HG03280 (cell line): Measurements from ENCODE around the gene MRM2.

ENCODE experiments used
- ATAC-seq: cut with Tn5 transposase; IDR thresholded peaks from one replicate; pipeline ENCODE4 v1.9.1; 2021; ENCODE audit warnings: mild to moderate bottlenecking, moderate library complexity; ENCODE audit not compliant: unreplicated experiment

The MRM2 gene

GRCh38 chr7:2208712-2209111 lies 33.3 kb downstream of the MRM2 start:
- ATAC-seq: no peak

GRCh38 chr7:2205036-2205780 lies 36.8 kb downstream of the MRM2 start:
- no peak for ATAC-seq

- ATAC-seq: no peak
Observed at GRCh38 chr7:2204446-2204845, 37.6 kb downstream of the MRM2 start.

- no peak for ATAC-seq
Observed at GRCh38 chr7:2203766-2204300, 38.2 kb downstream of the MRM2 start.

- ATAC-seq: no peak
Observed at GRCh38 chr7:2202901-2203765, 38.9 kb downstream of the MRM2 start.

DNA sequence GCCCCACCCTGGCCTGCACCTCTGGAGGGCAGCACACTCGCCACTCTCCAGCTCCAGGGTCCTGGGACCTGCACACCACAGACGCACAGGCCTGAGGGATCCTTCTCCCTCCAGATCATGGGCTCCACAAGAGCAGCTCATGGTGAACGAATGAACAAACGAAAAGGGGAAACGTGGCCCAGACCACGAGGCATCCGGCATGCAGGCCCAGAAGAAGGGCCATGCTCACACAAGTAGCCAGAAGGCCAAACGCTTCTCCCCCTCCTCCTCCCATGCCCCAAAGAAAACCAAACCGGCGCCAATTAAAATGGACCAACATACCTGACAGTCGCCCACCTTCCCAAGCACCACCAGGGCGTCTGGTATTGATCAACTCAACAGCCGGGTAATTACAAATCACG lies 39.6 kb downstream of the MRM2 start:
- ATAC-seq: no peak

DNA sequence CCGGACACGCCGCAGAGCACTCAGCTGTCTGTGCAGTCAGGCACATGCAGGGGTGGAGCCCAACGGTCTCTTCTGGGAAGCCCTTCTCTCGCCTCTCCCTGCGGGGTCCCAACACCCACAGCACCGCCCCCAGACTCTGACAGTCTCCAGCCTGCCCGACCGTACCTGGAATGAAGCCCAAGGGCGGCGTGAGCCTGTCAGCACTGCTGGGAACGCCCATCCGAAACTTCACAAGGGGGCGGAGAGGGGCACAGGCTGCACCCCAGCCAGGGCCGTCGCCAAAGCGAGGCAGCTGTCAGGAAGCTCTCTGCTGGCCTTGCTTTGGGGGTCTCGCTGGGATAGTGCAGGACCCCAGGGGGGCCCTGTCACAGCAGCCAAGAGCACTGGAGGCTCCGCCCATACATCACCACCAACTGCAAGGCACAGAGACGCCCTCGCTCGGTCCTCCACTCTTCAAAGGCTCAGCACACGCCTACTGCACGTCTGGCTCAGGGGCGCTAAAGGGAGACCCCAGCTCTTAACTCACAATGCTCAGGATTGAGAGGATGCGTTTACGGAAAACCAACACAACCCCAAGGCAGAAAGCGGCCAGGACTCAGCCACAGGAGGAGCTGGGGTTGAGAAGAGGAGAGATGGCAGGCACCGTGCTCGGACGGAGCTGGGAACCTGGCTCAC lies 40.2 kb downstream of the MRM2 start:
- no peak for ATAC-seq

- ATAC-seq: no peak
Observed at GRCh38 chr7:2201128-2201527, 40.9 kb downstream of the MRM2 start.

- no peak for ATAC-seq
Observed at GRCh38 chr7:2200584-2200980, 41.4 kb downstream of the MRM2 start.

- no peak for ATAC-seq
Observed at GRCh38 chr7:2199956-2200583, 41.9 kb downstream of the MRM2 start.

GRCh38 chr7:2199528-2199927 lies 42.5 kb downstream of the MRM2 start:
- no peak for ATAC-seq

GRCh38 chr7:2198760-2199159 lies 43.2 kb downstream of the MRM2 start:
- ATAC-seq: no peak

DNA sequence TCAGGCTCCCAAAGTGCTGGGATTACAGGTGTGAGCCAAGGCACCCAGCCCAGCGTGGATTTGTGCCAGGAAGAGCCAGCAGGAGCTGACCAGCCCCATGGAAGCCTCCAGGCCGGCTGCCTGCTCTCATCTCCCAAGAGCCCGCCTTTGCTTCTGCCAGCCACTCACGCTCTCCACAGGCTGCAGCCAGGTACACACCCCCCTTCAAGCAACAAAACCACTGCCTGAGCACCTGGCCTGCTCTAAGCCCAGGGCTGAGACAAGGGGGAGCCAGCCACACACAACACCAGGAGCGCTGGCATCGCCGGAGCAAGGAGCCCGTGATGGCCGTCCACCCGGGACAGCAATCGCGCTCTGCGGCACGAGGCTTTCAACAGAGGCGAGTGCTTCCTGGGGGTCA lies 43.8 kb downstream of the MRM2 start:
- ATAC-seq: no peak

GRCh38 chr7:2197436-2198155 lies 44.4 kb downstream of the MRM2 start:
- no peak for ATAC-seq

DNA sequence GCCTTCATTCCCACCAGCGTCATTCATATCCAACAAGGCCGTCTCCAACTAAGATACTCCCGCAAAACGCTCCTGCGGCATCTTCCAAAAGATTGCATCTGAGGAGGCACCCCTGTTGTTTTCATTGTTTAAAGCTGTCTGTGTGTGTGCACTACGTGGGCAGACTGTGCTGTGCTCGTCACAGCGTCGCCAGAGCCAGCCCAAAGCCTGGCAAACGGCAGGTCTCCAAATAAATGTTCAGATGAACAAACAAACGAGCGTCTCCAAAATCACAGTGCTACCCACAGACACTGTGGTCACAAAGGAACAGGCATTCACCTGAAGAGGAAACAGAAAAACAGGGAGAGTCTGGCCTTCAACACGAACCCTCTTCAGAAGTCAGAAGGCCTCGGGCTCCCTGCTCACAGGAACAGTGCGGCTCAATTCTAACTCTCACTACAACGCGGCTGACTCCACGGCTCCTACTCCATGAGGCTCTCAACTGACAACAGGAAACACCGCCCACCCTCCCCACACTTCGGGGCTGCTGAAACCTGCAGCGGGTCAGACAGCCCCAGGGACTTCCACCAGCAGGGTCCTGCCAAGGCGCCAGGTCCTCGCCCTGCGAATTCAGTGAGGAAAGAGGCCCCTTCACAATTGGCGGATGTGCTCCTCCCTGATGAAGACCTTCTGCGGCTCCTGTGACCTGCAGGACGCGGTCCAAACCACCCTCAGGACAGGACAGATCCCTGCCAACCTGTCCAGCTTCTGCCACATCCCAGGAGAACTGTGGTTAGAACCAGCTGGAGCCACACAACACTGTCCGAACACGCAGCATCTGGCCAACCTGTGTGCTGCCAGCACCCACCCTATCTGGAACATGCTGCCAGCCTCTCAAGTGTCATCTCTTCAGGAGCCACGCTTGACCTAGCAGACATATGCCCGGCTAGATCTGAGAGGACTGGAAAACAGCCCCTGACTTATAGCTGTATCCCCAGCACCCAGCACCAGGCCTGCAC lies 45.3 kb downstream of the MRM2 start:
- ATAC-seq: no peak

GRCh38 chr7:2195400-2196246 lies 46.4 kb downstream of the MRM2 start:
- ATAC-seq: no peak

- no peak for ATAC-seq
Observed at GRCh38 chr7:2193575-2194305, 48.3 kb downstream of the MRM2 start.
